ENCODE results near the gene ZNF595.

The ZNF595 gene

GRCh38 chr4:112771-113170 is 59.6 kb downstream of the ZNF595 start:
- no peak overlapping the region for H3K27ac ChIP-seq
- TF ChIP-seq CTCF (conservative IDR thresholded peaks at IDR 0.05), result no peak

GRCh38 chr4:113732-114131 is 60.6 kb downstream of the ZNF595 start:
- no peak overlapping the region for H3K27ac ChIP-seq
- TF ChIP-seq CTCF (conservative IDR thresholded peaks at IDR 0.05), result no peak

GRCh38 chr4:114149-114548 is 61.0 kb downstream of the ZNF595 start:
- no peak for TF ChIP-seq CTCF (conservative IDR thresholded peaks at IDR 0.05)
- H3K27ac ChIP-seq, result no peak overlapping the region

GRCh38 chr4:116499-116898 is 63.4 kb downstream of the ZNF595 start:
- H3K27ac ChIP-seq, result no peak overlapping the region
- no peak for TF ChIP-seq CTCF (conservative IDR thresholded peaks at IDR 0.05)

- H3K27ac ChIP-seq, result no peak overlapping the region
- no peak for TF ChIP-seq CTCF (conservative IDR thresholded peaks at IDR 0.05)
Measured at GRCh38 chr4:120616-121015, 67.5 kb downstream of the ZNF595 start.

GRCh38 chr4:121408-122084 is 68.4 kb downstream of the ZNF595 start:
- TF ChIP-seq CTCF (conservative IDR thresholded peaks at IDR 0.05), result no peak
- no peak overlapping the region for H3K27ac ChIP-seq

- peak overlapping the region; percentile 91 for H3K27ac ChIP-seq
Measured at GRCh38 chr4:123922-124274, 70.8 kb downstream of the ZNF595 start.

GRCh38 chr4:124275-125081 is 71.4 kb downstream of the ZNF595 start, which contains the start of gene ZNF718:
ZNF718 (plus strand) TSS chr4:124501; CDS start chr4:124671, 170 bp downstream.
- H3K27ac ChIP-seq, result peak within 1 kb of the TSS; percentile 91

More at GRCh38 chr4:124275-125081, 71.4 kb downstream of the ZNF595 start, which contains the start of gene ZNF718:
- TF ChIP-seq CTCF (conservative IDR thresholded peaks at IDR 0.05), result no peak

Measured in VCaP (cell line).